GM12874 (cell line): ENCODE measurements around the gene ZNF564.

Experiments
- CTCF ChIP-seq: IDR thresholded peaks from 2 replicates; pipeline ENCODE4 v1.5.1; 2011; ENCODE audit warnings: low read depth, mild to moderate bottlenecking, control low read depth, low read length, moderate library complexity; ENCODE audit not compliant: insufficient read depth

Gene ZNF564

GRCh38 chr19:12544401-12544876 lies 6.8 kb downstream of the ZNF564 start:
- TF ChIP-seq CTCF: no peak

DNA sequence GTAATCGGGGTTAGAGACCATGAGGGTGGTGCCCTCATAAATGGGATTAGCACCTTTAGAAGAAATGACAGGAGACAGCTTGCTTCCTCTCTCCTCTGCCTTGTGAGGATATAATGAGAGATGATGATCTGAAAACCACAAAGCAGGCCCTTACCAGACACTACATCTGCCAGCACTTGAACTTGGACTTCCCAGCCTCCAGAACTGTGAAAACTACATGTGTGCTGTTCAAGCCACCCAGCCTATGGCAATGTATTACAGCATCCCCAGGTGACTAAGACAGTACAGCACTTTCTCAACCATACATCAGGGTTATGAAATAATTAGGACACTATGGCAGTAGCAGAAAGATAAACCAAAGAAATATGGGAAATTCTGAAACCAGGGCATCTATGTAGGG lies 7.4 kb downstream of the ZNF564 start:
- no peak for TF ChIP-seq CTCF

DNA sequence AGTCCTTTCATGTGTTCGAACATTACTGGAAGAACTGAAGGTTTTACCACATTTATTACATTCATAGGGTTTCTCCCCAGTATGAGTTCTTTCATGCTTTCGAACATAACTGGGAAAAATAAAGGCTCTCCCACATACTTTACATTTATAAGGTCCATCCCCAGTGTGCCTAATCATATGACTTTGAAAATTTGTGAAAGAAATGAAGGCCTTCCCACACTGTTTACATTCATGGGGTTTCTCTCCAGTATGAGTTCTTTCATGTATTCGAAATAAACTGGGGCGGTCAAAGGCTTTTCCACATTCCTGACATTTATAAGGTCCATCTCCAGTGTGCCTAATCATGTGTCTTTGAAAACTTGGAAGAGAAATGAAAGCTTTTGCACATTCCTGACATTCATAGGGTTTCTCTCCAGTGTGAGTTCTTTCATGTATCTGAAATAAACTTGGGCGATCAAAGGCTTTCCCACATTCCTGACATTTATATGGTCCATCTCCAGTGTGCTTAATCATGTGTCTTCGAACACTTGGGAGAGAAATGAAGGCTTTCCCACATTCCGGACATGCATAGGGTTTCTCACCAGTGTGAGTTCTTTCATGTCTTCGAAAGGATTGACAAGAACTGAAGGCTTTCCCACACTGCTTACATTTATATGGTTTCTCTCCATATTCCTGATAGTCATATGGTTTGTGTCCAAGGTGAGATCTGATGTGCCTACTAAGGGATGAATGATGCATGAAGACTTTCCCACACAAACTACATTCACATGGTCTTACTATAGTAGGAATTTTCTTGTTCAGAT lies 24.0 kb downstream of the ZNF564 start:
- no peak for TF ChIP-seq CTCF

- no peak for TF ChIP-seq CTCF
These were observed 24.7 kb downstream of the ZNF564 start for GRCh38 chr19:12526542-12526941.

GRCh38 chr19:12521996-12522395 lies 29.3 kb downstream of the ZNF564 start:
- 0 out of 2 replicates have a peak, but pooled peaks have one; percentile 13 for TF ChIP-seq CTCF

- TF ChIP-seq CTCF: no peak
These were observed 37.7 kb downstream of the ZNF564 start for GRCh38 chr19:12513531-12514061.

DNA sequence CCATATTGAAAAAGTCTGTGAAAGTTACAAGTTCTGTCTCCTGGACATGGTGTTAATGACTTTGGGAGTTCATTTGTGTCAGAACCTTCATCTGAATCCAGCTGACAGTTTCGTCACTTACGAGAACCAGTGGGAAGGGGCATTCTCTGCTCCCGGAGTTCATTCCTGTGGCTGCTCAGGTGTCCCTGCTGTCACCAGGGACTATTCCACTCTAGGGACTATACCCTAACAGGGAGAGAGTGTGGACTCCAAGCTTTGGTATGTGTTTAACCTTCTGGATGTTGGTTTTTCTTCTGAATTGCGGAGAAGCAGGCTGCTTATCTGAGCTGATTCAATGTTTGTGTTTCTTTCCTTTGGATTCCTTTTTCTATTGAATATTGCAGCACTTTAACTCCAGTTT lies 54.2 kb downstream of the ZNF564 start:
- no peak for TF ChIP-seq CTCF
